CD1c-positive myeloid dendritic cell (primary cell): ENCODE results near the gene TBPL1.

ENCODE experiments used
- DNase-seq: peaks from one replicate; pipeline ENCODE4 v3.0.0-alpha.2; 2016; ENCODE audit errors: extremely low spot score

The TBPL1 gene

DNA sequence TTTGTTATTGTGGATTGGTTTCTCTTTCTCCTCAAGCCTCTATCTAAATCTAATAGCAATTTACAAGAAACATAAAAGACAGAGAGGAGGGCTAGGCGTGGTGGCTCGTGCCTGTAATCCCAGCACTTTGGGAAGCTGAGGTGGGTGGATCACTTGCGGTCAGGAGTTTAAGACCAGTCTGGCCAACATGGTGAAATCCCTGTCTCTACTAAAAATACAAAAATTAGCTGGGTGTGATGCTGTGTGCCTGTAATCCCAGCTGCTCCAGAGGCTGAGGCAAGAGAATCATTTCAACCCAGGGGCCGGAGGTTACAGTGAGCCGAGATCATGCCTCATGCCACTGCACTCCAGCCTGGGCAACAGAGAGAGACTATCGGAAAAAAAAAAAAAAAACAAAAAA is 52.8 kb downstream of the TBPL1 start:
- DNase-seq: no peak

- no peak for DNase-seq
Observed at GRCh38 chr6:134007077-134007476, 54.1 kb downstream of the TBPL1 start.

- no peak for DNase-seq
Observed at GRCh38 chr6:134009876-134010275, 56.9 kb downstream of the TBPL1 start.

GRCh38 chr6:134010400-134010799 is 57.4 kb downstream of the TBPL1 start:
- DNase-seq: no peak

GRCh38 chr6:134010974-134011373 is 58.0 kb downstream of the TBPL1 start:
- DNase-seq: no peak

- no peak for DNase-seq
Observed at GRCh38 chr6:134014588-134015137, 61.6 kb downstream of the TBPL1 start.

DNA sequence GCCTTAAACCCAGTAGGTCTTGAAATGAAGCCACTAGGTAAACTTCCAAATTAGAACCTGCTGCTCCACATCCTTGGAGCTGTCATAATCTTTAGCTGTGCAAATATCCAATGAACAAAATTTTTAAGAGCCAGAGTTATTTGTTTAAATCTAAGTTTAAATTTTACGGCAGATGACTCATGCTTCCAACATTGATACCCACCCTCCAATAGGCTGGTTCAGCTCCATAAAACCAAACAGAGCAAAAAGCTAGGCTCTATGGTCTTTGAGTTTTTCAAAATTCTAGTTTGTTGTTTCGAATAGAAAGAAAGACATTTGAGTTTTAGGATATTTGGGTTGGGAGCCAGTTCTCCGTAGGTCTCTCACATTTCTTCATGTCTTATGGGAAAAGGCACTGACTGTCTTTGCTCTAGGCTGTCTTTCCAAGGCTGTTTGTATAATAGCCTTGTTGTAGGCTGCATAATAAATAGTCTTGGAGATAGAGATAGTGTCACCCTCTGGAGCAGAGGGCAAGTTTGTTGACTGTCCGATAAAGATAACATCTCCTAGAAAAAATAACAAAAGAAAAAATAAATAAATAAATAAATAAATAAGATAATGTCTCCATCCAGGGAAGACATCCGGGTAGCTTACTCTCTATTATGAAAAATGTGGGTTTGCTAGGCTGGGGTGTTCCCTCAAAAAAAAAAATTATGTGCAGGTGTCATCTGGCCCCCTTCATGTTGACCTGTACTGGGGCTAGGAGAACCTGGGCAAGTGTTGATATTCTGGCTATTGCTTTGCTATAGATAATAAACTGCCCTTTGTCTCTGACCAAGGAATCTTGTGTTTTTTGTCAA is 62.9 kb downstream of the TBPL1 start:
- no peak for DNase-seq

- no peak for DNase-seq
Observed at GRCh38 chr6:134016558-134016814, 63.5 kb downstream of the TBPL1 start.

GRCh38 chr6:134020071-134020470 is 67.0 kb downstream of the TBPL1 start:
- no peak for DNase-seq

DNA sequence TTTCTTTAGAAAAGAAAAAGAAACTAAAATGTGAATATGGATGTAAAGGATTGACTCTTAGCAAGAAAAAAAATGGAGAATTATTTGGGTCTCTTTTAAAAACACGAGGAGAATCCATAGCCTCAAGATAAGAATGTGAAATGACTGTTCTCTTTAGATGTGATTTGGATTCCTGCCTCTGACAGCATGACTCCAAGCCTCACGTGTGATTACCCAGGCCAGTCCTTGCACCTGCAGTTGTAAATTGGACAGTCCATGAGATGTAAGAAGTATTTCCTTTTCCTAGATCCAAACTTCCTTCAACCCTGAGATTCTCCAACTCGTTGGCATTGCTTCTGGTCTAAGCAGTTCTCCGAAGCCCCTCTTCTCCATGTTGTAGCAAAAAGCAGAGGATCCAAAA is 67.5 kb downstream of the TBPL1 start:
- no peak for DNase-seq

DNA sequence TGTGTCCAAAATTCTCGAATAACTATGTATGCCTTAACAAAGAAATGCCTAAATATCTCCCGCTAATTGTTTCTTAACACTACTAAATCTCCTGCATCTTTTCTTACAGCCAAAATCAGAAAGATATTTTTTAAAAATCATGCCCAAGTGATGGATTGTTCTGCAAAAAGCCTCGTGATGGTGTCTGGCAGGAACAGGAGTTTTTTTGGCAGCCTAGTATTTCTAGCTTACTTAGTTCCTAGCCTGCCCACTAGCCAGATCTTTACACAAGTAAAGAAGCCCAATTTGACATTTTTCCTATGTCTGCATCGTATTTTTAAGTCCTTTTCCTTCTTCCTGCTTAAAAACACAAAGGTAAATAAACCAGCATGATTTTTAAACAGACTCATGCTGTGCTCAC is 67.9 kb downstream of the TBPL1 start:
- DNase-seq: no peak

DNA sequence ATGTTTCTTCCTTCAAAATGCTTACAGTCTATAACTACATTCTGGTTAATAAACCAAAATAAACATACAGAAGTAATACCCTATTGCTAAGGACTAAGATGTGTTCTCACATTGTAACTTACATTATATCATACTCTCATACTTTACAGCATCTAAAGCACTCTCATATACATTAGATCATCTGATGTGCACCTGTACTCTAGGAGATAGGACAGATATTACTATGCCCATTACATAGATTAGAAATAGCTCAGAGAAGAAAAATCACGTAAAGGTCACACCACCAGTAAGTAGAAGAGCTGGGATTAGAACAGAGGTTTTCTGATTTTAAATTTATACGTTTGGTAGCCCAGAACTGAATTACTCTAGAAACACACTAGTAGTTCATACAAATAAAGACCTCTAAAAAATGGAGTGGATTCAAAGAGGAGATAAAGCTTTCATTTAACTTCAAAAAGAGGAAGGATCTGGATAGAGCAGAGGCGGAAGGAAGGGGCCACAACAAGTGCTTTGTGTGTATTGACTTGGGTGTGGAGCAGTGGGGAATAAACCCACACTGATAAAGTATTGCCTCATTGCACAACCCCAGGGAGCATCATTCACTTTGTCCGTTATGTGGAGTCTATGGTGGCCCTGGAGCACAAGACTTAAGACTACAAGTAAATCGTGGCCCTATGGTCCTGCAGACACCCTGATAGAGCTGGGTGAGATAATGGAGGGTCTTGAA is 68.5 kb downstream of the TBPL1 start:
- DNase-seq: peak; percentile 11

DNA sequence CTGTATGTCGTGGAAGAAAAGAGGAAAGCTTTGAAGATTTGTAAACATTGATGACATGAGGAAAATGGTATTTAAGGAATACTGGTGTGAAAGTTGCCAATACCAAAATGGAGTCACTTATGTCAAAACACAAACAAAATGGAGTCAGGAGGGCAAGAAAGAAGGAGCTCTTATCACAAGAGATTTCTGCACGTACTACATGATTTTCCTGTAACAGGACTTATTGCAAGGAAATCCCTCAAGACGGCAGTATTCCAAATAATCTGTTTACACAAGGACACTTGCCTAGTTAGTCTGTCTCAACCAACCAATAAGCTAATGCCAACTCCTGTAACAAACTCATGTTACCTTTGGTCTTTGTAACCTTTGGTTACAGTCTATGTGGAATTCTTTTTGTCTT is 69.6 kb downstream of the TBPL1 start:
- DNase-seq: no peak

DNA sequence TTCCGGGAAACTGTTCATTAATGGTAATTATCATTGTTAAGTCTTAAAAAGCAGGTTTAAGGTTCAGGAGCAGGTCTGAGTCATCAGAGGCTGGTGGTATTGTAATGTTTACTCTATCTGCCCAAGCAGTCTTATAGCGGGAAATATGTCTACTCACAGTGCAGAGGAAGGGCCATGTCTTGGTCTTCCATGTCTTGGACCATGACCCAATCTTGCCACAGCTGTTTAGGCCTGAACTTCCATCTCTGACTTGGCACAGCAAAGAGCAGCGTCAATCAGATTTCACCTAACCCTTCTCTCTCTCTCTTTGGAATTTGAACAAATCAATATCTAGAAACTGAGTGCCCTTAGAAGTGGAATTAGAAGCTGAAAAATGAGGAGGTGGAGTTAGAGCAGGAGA is 73.6 kb downstream of the TBPL1 start:
- no peak for DNase-seq

DNA sequence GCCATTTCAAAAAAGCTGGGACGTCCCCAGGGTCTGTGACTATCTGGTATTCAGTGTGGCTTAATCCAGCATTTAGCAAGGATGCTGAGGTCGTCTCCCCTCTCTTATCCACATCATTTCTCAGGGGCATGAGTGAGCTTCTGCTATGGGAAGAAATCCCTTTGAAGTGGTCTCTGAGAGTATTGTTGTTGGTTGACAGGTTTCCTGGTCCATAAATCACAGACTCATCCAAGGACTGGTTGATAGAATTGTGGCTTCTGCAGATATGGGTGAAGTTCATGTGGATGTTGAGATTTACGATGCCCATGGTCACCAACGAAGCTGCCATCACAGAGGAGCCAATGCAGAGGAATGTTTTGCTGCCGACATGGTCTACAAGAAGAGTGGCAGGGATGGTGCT is 75.4 kb downstream of the TBPL1 start:
- DNase-seq: no peak

DNA sequence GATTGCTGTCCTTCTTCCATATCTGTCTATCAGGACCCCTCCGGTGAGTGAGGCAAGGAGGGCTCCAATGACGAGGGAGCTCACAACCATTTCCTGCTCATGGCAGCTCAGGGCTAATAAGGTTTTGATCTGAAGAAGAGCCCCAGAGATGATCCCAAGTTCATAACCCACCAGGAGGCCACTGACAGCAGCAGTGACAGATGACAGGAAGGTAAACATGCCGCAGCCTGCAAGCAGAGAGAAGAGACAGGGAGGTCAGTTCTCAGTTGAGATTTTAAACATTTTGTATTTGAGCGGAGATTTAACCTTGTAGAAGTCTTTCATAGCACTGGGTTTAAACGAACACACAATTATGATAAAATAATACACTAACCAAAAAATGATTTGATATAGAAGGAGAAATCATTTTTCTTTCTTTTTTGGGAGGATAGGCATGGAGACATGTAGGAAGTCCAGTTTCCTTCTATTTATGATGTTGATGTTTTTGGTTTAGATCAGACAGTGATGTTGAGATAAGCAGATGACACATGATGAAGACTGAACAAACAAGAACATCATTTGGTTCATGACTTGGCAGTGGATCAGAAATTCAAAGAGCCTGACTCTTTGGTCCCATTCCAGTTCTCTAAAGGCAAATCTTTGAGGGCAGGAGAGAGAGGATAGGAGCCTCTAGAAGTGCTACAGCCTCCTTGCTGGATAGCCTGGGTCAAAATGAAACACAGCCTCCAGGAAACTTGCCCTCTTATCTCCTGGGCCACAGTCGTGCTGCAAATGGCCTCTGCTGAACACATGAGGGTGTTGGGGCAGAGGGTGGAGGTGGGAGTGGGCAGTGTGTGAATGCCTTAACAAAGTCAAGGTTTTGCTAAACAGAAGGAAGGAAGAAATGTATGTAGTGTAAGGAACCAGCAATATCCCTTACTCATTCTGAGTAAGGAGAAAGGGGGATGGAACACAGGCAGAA is 76.8 kb downstream of the TBPL1 start:
- DNase-seq: no peak

GRCh38 chr6:134031696-134032255 is 78.8 kb downstream of the TBPL1 start:
- no peak for DNase-seq

GRCh38 chr6:134034478-134034877 is 81.5 kb downstream of the TBPL1 start:
- DNase-seq: no peak

GRCh38 chr6:134034961-134035822 is 82.2 kb downstream of the TBPL1 start:
- no peak for DNase-seq

- no peak for DNase-seq
Observed at GRCh38 chr6:134035823-134036296, 82.8 kb downstream of the TBPL1 start.

GRCh38 chr6:134039116-134039515 is 86.1 kb downstream of the TBPL1 start:
- no peak for DNase-seq
